SU-DHL-6 (cell line): ENCODE results near the gene KNOP1.
"Not testable (repeated sequence)": the region's sequence is repeated elsewhere in the genome, so short reads cannot be mapped to it uniquely, and the experiment has no call there.

Experiments used
- H2AFZ ChIP-seq: fragments of 200-600 bp; sonication (generic); 2 replicates; pipeline ENCODE4 v1.6.1; 2014; ENCODE audit warnings: low read depth, mild to moderate bottlenecking, moderate library complexity, mixed read lengths, antibody characterized with exemption, low read length; ENCODE audit not compliant: severe bottlenecking
- H3F3A ChIP-seq: fragments of 200-600 bp; shearing (Covaris generic); 2 replicates; pipeline ENCODE4 v1.6.0; 2016; ENCODE audit warnings: antibody characterized with exemption, mild to moderate bottlenecking; ENCODE audit not compliant: insufficient read depth
- H3K27ac ChIP-seq: fragments of 200-600 bp; sonication (generic); 2 replicates; pipeline ENCODE4 v1.5.1; 2016; ENCODE audit warnings: low read depth, mild to moderate bottlenecking, low read length, moderate library complexity, mixed read lengths
- H3K27me3 ChIP-seq: fragments of 200-600 bp; sonication (generic), shearing (Covaris generic); 2 replicates; pipeline ENCODE4 v1.6.0; 2014; ENCODE audit warnings: mild to moderate bottlenecking, low read length
- H3K36me3 ChIP-seq: fragments of 200-600 bp; sonication (generic); 2 replicates; pipeline ENCODE4 v1.6.1; 2014; ENCODE audit warnings: mild to moderate bottlenecking, low read length, mixed read lengths
- H3K4me2 ChIP-seq: fragments of 300-600, 200-600 bp; shearing (Covaris generic), sonication (generic); 2 replicates; pipeline ENCODE4 v1.6.0; 2014; ENCODE audit warnings: low read length, low read depth, mild to moderate bottlenecking; ENCODE audit not compliant: poor library complexity, severe bottlenecking
- H3K4me3 ChIP-seq: fragments of 200-600 bp; sonication (generic); 2 replicates; pipeline ENCODE4 v1.5.1; 2014; ENCODE audit warnings: antibody characterized with exemption, low read length, mild to moderate bottlenecking, mixed read lengths; ENCODE audit not compliant: insufficient read depth, poor library complexity, severe bottlenecking
- H3K79me2 ChIP-seq: fragments of 200-600 bp; sonication (generic); 2 replicates; pipeline ENCODE4 v1.6.1; 2014; ENCODE audit warnings: mild to moderate bottlenecking, low read length, moderate library complexity; ENCODE audit not compliant: insufficient read depth
- H3K9ac ChIP-seq: fragments of 200-600 bp; sonication (generic); 2 replicates; pipeline ENCODE4 v1.7.0; 2014; ENCODE audit warnings: mild to moderate bottlenecking, low read length
- H3K9me2 ChIP-seq: fragments of 200-600 bp; sonication (generic); replicated peaks from 2 replicates; pipeline ENCODE4 v1.6.1; 2014; ENCODE audit warnings: low read length; ENCODE audit not compliant: insufficient read depth
- H3K9me3 ChIP-seq: fragments of 200-600 bp; sonication (generic); 2 replicates; pipeline ENCODE4 v1.6.1; 2014; ENCODE audit warnings: low read length, mixed read lengths; ENCODE audit not compliant: insufficient read depth
- H4K20me1 ChIP-seq: fragments of 200-600 bp; sonication (generic); 2 replicates; pipeline ENCODE4 v1.6.1; 2014; ENCODE audit warnings: low read depth, mild to moderate bottlenecking, antibody characterized with exemption, low read length, moderate library complexity, mixed read lengths
- CTCF ChIP-seq: fragments of 200-600 bp; sonication (generic); IDR thresholded peaks from one replicate; pipeline ENCODE4 v1.5.1; 2017; ENCODE audit warnings: antibody characterized with exemption, mild to moderate bottlenecking, low read length, moderate library complexity; ENCODE audit not compliant: insufficient read depth, poor library complexity, severe bottlenecking
- EZH2phosphoT487 ChIP-seq: fragments of 200-600 bp; sonication (generic), shearing (Covaris generic); conservative IDR thresholded peaks from 2 replicates; pipeline ENCODE4 v1.6.1; 2018; ENCODE audit warnings: mild to moderate bottlenecking, antibody characterized with exemption, low read length, moderate library complexity, mixed read lengths

The KNOP1 gene

GRCh38 chr16:19718624-19718965 lies 568 bp upstream of the KNOP1 start:
- Histone ChIP-seq H3K9me3 (no peaks in the 10 kb centered on the region), H3K9ac (peak overlapping the region; percentile 92), H3F3A (no peaks in the 10 kb centered on the region), H3K79me2 (peaks cover 24% of the 10 kb centered on the region), H2AFZ (peak overlapping the region; percentile 70), H3K4me3 (peak overlapping the region; percentile 97), H4K20me1 (no peaks in the 10 kb centered on the region), H3K27me3 (no peaks in the 10 kb centered on the region), H3K36me3 (no peaks in the 10 kb centered on the region), H3K9me2 (no peaks in the 10 kb centered on the region), H3K27ac (no peak overlapping the region), H3K4me2 (peak overlapping the region; percentile 66)
- TF ChIP-seq EZH2phosphoT487 (no peak), CTCF (no peak)

- Histone ChIP-seq H3K9me2 (no peaks in the 10 kb centered on the region), H3K27me3 (no peaks in the 10 kb centered on the region), H2AFZ (peak overlapping the region; percentile 70), H4K20me1 (no peaks in the 10 kb centered on the region), H3K4me2 (peak overlapping the region; percentile 66), H3K4me3 (peak overlapping the region; percentile 97), H3K27ac (no peak overlapping the region), H3F3A (no peaks in the 10 kb centered on the region), H3K9ac (peak overlapping the region; percentile 92), H3K36me3 (no peaks in the 10 kb centered on the region), H3K9me3 (no peaks in the 10 kb centered on the region), H3K79me2 (peaks cover 27% of the 10 kb centered on the region)
- TF ChIP-seq EZH2phosphoT487, result no peak
- no peak for TF ChIP-seq CTCF
These were observed 713 bp downstream of the KNOP1 start for GRCh38 chr16:19717314-19717713.

- Histone ChIP-seq H3K9ac (peak overlapping the region; percentile 92), H3K4me3 (peak overlapping the region; percentile 97), H3K4me2 (peak overlapping the region; percentile 66), H3K79me2 (peaks cover 32% of the 10 kb centered on the region)
- not testable (repeated sequence) for H3F3A ChIP-seq, H4K20me1 ChIP-seq, H3K9me3 ChIP-seq, H3K9me2 ChIP-seq, H3K27ac ChIP-seq, H3K27me3 ChIP-seq, H2AFZ ChIP-seq, H3K36me3 ChIP-seq
These were observed 1.3 kb downstream of the KNOP1 start for GRCh38 chr16:19716728-19717127.

GRCh38 chr16:19716183-19716582 lies 1.8 kb downstream of the KNOP1 start:
- peaks cover 32% of the 10 kb centered on the region for H3K79me2 ChIP-seq
- no peak overlapping the region for H3K27ac ChIP-seq
- no peaks in the 10 kb centered on the region for H4K20me1 ChIP-seq
- no peaks in the 10 kb centered on the region for H3K27me3 ChIP-seq
- H3F3A ChIP-seq, result no peaks in the 10 kb centered on the region
- H2AFZ ChIP-seq, result no peak overlapping the region
- no peaks in the 10 kb centered on the region for H3K9me2 ChIP-seq
- 0 out of 2 replicates have a peak overlapping the region, but pooled peaks have one; percentile 5 for H3K9ac ChIP-seq
- no peaks in the 10 kb centered on the region for H3K9me3 ChIP-seq
- H3K4me2 ChIP-seq, result peak overlapping the region; percentile 66
- no peak overlapping the region for H3K4me3 ChIP-seq
- H3K36me3 ChIP-seq, result no peaks in the 10 kb centered on the region
- no peak for TF ChIP-seq EZH2phosphoT487
- TF ChIP-seq CTCF, result no peak
